ENCODE measurements around the gene EED.
"Not testable (repeated sequence)": the region's sequence is repeated elsewhere in the genome, so short reads cannot be mapped to it uniquely, and the experiment has no call there.

Gene EED

DNA sequence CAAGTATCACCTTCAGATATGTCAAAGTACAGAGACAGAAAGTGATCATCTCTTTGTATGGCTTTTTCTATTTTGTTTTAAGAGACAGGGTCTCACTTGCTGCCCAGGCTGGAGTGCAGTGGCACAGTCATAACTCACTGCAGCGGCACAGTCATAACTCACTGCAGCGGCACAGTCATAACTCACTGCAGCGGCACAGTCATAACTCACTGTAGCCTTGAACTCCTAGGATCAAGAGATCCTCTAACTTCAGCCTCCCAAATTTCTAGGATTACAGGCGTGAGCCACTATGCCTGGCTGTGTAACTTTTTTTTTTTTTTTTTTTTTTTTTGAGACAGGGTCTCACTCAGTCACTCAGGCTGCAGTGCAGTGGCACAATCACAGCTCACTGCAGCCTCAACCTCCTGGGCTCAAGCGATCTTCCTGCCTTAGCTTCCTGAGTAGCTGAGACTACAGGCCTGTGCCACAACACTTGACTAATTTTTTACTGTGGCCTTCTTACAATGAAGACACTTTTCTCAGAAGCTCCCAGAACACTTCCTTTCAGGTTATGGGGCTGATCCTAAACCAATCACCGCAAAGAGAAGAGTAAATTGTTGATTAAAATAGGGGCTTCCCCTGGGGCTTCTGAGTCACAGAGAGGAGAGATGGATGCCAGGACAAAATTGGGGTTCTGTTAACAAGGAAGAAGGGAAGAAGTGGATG is 48.5 kb downstream of the EED start:
- DNase-seq: peak in 1 of 4 experiments; percentile 17

DNA sequence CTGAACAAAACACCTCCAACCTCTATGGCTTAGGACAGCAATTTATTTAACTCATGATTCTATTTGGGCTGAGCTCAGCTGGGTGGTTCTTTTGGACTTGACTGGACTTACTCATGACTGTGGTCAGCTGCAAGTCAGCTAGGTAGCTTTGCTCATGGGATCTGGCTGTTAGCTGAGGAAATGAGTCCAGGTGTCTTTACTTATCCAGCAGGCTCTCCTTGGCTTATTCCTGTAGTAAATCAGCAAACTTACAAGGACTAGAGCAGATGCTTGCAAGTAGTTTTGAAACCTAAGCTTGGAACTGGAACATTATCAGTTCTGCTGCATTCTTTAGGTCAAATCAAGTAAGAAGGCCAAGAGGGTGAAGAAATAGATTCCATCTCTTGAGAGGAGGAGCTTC is 49.5 kb downstream of the EED start:
- no peak for DNase-seq

DNA sequence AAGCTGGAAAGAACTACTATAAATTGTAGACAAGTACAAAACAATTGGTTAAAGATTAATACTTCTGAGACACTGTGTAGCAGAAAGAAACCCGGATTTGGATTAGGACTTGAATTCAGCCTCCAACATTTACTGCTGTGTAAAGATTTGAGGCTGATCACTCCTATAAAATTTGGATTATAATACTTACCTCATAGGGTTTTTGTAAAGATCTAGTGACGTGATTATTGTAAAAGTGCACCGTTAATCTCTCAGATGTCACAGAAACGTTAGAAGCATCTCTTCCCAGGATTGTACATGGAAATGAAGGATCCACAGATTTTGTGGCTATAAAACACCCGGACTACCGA is 57.2 kb downstream of the EED start:
- DNase-seq: no peak

DNA sequence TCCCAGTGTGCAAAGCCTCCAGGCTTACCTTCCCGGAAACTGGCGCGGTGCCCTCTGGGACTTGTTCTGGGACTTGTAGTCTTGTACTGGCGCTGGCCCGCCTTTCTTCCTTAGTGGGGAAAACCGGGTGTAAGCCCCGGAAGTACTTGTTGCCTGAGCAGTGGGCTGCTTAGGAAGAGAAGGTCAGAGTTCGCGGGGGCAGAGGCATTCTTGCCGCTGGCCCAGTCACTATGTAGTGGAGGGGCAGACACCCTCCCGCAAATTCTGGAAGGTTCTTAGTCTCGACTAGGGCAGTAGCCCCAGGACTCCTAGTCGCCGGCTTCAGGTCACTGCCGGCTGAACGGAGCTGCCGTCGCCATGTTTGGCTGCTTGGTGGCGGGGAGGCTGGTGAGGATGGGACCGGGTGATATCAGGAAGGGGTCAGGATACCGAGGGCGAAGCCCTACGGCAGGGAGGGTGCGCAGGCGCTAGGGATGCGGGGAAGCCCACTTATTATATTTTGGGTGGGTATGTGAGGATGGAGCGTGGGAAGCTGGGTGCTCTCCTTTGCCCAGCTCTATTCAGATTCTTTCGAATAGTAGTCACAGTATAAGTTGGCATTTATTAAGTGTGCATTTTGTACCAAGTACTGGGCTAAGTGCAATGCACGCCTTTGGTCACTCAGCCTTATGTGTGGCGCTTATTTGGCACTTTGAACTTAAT is 57.7 kb downstream of the EED start, which contains the start of gene HIKESHI:
TSS of gene HIKESHI (plus strand) at position 149 of the 702 bp plus-strand sequence. CDS start at position 358, 209 bp downstream.
- DNase-seq: peak; percentile 79 to 87 (median 84)

- DNase-seq: no peak
Observed at GRCh38 chr11:86303257-86303656, 58.7 kb downstream of the EED start.

- not testable (repeated sequence) for DNase-seq
Observed at GRCh38 chr11:86308710-86309109, 64.2 kb downstream of the EED start.

DNA sequence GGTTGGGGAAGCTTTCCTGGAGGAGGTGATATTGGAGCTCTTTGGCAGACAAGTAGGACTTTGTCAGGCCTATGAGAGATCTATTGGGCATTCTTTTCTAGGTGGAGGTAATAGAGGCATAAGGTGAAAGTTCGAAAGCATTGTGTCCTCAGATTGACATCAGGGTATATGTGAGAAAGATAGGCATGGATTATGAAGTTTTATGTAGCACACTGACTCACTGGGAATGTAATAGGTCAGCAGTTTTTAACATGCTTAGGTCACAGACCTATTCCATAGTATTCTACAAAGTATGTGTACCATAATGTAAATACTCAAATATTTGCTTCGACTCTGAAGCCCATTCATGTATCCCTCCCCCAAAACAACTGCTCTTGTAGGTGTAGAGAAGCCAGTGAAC is 69.2 kb downstream of the EED start:
- no peak for DNase-seq

DNA sequence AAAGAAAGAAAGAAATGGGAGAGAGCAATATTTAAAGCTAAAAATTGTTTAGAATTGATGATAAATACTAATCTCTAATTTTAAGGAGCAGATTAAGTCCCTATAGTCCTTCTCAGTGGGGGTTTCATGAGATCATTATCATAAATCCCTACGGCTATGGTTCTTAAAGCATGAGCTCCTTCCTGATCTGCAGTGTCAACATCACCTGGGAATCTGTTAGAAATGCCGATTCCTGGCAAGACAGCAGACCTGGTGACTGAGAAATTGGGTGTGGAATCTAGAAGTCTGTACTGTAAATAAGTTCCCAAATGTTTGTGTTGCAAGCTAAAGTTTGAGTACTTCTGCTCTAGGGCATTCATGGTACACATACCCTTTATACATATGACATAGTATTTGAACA is 70.1 kb downstream of the EED start:
- no peak for DNase-seq

All from activated CD4-positive, CD25-positive, alpha-beta regulatory T cell (primary cell).